ENCODE results near the gene KANSL1. TPM values are rescaled to one million over a fixed set of nuclear protein-coding genes. Genes with fewer than 3 reads are reported as not detected.

KANSL1 gene
- total RNA-seq, 1 donor from 2014 or later = 78.5 TPM

DNA sequence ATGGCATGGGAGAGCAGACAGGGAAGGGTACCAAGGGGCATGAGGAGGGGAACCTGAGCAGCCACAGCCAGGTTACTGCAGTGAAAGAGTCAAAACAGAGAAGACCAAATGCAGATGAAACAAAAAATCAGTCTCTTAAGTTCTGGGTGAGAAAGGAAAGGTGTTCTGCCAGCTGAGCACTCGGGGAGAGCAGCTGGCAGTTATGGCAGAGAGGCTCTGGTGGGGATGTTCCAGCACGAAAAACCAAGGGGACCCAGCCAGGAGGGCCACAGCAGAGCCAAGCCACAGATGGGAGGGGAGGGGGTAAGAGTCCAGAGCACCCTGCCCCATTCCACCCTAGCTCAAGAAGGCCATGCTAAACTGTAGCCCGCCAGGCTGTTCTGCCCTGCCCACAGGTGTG, 162.5 kb downstream of the KANSL1 start:
- no peaks in the 10 kb centered on the region for H3K9me3 ChIP-seq
- peaks cover 83% of the 10 kb centered on the region for H3K36me3 ChIP-seq
- H3K4me3 ChIP-seq = no peak overlapping the region
- no peaks in the 10 kb centered on the region for H3K27me3 ChIP-seq (ENCODE audit: low read depth)
- intact Hi-C loops (cut with DNase I) = no loop called here
- no peak overlapping the region for H3K27ac ChIP-seq
- TF ChIP-seq, protein P1, sequence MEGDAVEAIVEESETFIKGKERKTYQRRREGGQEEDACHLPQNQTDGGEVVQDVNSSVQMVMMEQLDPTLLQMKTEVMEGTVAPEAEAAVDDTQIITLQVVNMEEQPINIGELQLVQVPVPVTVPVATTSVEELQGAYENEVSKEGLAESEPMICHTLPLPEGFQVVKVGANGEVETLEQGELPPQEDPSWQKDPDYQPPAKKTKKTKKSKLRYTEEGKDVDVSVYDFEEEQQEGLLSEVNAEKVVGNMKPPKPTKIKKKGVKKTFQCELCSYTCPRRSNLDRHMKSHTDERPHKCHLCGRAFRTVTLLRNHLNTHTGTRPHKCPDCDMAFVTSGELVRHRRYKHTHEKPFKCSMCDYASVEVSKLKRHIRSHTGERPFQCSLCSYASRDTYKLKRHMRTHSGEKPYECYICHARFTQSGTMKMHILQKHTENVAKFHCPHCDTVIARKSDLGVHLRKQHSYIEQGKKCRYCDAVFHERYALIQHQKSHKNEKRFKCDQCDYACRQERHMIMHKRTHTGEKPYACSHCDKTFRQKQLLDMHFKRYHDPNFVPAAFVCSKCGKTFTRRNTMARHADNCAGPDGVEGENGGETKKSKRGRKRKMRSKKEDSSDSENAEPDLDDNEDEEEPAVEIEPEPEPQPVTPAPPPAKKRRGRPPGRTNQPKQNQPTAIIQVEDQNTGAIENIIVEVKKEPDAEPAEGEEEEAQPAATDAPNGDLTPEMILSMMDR (IDR thresholded peaks at IDR 0.05) = no peak
- DNase-seq = no peak
- H3K4me1 ChIP-seq = peaks cover 9% of the 10 kb centered on the region
- ATAC-seq = no peak

DNA sequence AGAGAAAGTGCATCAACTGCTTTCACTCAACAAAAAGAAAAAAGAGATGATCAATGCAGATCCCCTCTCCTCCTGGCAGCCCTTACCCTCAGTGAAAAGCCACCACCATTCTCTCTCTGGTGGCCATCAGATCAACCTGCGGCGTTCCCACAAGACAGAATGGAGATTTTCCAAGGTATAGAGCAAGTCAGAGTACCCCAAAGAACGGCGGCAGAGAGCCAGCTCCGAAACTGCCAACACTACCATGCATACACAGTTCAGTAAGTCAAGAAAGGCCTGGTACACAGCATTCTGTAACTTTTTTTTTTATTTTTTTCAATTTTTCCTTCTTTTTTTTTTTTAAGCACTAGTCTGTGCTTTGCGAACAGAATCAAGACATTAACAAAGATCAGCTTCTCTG, 163.6 kb downstream of the KANSL1 start:
- DNase-seq (no peak), ATAC-seq (no peak)
- TF ChIP-seq, protein P1 (IDR thresholded peaks at IDR 0.05) = no peak
- no peak overlapping the region for H3K4me3 ChIP-seq
- H3K9me3 ChIP-seq = no peaks in the 10 kb centered on the region
- H3K27me3 ChIP-seq (ENCODE audit: low read depth) = no peaks in the 10 kb centered on the region
- H3K27ac ChIP-seq = no peak overlapping the region
- H3K36me3 ChIP-seq = peaks cover 80% of the 10 kb centered on the region
- intact Hi-C loops (cut with DNase I) = no loop called here
- H3K4me1 ChIP-seq = peaks cover 9% of the 10 kb centered on the region

GRCh38 chr17:46028981-46029565, 164.2 kb downstream of the KANSL1 start:
- intact Hi-C loops (cut with DNase I) = no loop called here
- no peak overlapping the region for H3K4me3 ChIP-seq
- TF ChIP-seq, protein P1 (IDR thresholded peaks at IDR 0.05) = no peak
- no peaks in the 10 kb centered on the region for H3K27me3 ChIP-seq (ENCODE audit: low read depth)
- DNase-seq (no peak), ATAC-seq (no peak)
- peaks cover 9% of the 10 kb centered on the region for H3K4me1 ChIP-seq
- peaks cover 74% of the 10 kb centered on the region for H3K36me3 ChIP-seq
- H3K9me3 ChIP-seq = no peaks in the 10 kb centered on the region
- H3K27ac ChIP-seq = no peak overlapping the region

- no peaks in the 10 kb centered on the region for H3K9me3 ChIP-seq
- ATAC-seq (no peak), DNase-seq (no peak)
- no peaks in the 10 kb centered on the region for H3K27me3 ChIP-seq (ENCODE audit: low read depth)
- H3K4me1 ChIP-seq = peaks cover 9% of the 10 kb centered on the region
- TF ChIP-seq, protein P1 (IDR thresholded peaks at IDR 0.05) = no peak
- H3K36me3 ChIP-seq = peaks cover 67% of the 10 kb centered on the region
- H3K4me3 ChIP-seq = no peak overlapping the region
- no peak overlapping the region for H3K27ac ChIP-seq
- intact Hi-C loops (cut with DNase I) = no loop called here
Measured at GRCh38 chr17:46028374-46028773, 164.9 kb downstream of the KANSL1 start.

DNA sequence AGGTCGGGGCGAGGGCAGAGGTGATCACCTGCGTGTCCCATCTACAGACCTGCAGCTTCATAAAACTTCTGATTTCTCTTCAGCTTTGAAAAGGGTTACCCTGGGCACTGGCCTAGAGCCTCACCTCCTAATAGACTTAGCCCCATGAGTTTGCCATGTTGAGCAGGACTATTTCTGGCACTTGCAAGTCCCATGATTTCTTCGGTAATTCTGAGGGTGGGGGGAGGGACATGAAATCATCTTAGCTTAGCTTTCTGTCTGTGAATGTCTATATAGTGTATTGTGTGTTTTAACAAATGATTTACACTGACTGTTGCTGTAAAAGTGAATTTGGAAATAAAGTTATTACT, 165.3 kb downstream of the KANSL1 start:
- TF ChIP-seq, protein P1 (IDR thresholded peaks at IDR 0.05) = no peak
- no peak for DNase-seq
- no peak for ATAC-seq
- H3K27ac ChIP-seq = no peak overlapping the region
- no peak overlapping the region for H3K4me3 ChIP-seq
- peaks cover 9% of the 10 kb centered on the region for H3K4me1 ChIP-seq
- no peaks in the 10 kb centered on the region for H3K9me3 ChIP-seq
- peaks cover 63% of the 10 kb centered on the region for H3K36me3 ChIP-seq
- H3K27me3 ChIP-seq (ENCODE audit: low read depth) = no peaks in the 10 kb centered on the region
- intact Hi-C loops (cut with DNase I) = no loop called here
